Spinal cord (tissue), 10 donors: ENCODE data around the gene UNC5C. TPM values are rescaled to one million over a fixed set of nuclear protein-coding genes. Genes with fewer than 3 reads are reported as not detected.

Source experiments
- DNase-seq, 6 donors: peaks; one replicate each; pipeline versions ENCODE4 v3.0.0 to v3.0.0-alpha.2; 2013 to 2015; ENCODE audit warnings: low spot score in 6 of 6, low read depth in 4 of 6
- H3K27ac ChIP-seq: one replicate; pipeline ENCODE4 v1.5.1; 2013; ENCODE audit warnings: low read depth, low read length, control low read depth
- H3K27me3 ChIP-seq: one replicate; pipeline ENCODE4 v1.6.1; 2013; ENCODE audit warnings: low read length; ENCODE audit not compliant: control insufficient read depth, insufficient read depth
- H3K36me3 ChIP-seq: one replicate; pipeline ENCODE4 v1.6.1; 2013; ENCODE audit warnings: low read length; ENCODE audit not compliant: control insufficient read depth, insufficient read depth
- H3K4me1 ChIP-seq: one replicate; pipeline ENCODE4 v1.6.1; 2013; ENCODE audit warnings: low read length; ENCODE audit not compliant: control insufficient read depth, insufficient read depth
- H3K4me3 ChIP-seq: one replicate; pipeline ENCODE4 v1.5.1; 2013; ENCODE audit warnings: low read depth, low read length, control low read depth
- H3K9me3 ChIP-seq: one replicate; pipeline ENCODE4 v1.6.1; 2013; ENCODE audit warnings: low read length; ENCODE audit not compliant: control insufficient read depth, insufficient read depth
- WGBS: methylation state at CpG from one replicate; pipeline ENCODE4 v1.1.5; 2013; ENCODE audit warnings: missing lambda C conversion rate; ENCODE audit not compliant: insufficient coverage; 5-methylcytosine and 5-hydroxymethylcytosine counted together
- polyA plus RNA-seq, 2 donors: library from polyadenylated mRNA; unstranded; fragments of 120-200 nt; gene quantifications; one replicate each; pipeline ENCODE4 v1.2.1, GENCODE V29; 2013; ENCODE audit not compliant: insufficient read length in 2 of 2
- total RNA-seq, 2 donors: library from RNA; depleted of rRNA in 1 of 2; stranded (reverse); fragments of 120-200 nt in 1 of 2; fragments of >200 nt in 1 of 2; gene quantifications; one replicate each; pipeline versions ENCODE4 v1.2.3 to v1.2.4, GENCODE V29; 2013 to 2014
- donor health status: healthy.

The UNC5C gene
- total and polyA plus RNA-seq, 4 donors, result 11.3 to 33.2 (median 20.7) TPM

DNA sequence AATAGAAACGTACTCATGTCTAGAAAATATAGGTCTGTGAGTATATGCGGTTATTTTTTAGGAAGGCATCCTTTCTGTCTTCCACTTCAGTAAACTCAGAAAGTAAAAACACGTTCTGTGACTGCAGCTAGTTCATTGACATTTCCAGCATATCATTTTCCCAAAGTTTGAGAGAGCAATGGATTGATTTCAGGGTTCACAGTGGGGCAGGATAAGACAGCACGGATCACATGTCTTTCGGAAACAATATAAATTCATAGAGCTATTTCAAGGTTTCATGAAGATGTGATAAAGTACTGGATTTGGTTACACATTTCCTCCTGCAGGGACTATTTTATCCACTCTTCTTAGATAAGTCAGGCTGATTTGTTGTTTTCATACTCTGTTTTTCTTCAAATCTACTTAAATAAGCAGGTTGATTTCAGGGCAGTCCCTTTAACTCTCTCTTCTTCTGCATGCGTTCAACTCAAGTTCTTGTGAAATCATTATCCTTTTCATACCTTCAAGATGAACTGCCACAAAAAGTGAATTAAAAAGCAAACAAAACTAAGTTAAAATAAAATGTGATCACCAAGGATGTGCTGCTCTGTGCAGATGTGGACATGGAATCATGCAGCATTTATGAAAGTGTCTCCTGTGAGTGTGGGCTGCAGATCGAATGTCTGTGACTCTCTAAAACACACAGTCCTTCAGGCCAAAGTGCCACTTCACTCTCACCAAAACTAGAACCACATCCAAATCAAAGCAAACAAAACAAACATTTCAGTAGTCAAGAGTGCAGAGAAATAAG lies 187.7 kb downstream of the UNC5C start:
- no peaks in the 10 kb centered on the region for H3K36me3 ChIP-seq
- H3K4me3 ChIP-seq, result no peak overlapping the region
- no peaks in the 10 kb centered on the region for H3K27me3 ChIP-seq
- no peak for DNase-seq
- H3K9me3 ChIP-seq, result no peaks in the 10 kb centered on the region
- no CpG with 5 or more reads among the region's 7 CpGs for WGBS
- no peaks in the 10 kb centered on the region for H3K4me1 ChIP-seq
- no peak overlapping the region for H3K27ac ChIP-seq

DNA sequence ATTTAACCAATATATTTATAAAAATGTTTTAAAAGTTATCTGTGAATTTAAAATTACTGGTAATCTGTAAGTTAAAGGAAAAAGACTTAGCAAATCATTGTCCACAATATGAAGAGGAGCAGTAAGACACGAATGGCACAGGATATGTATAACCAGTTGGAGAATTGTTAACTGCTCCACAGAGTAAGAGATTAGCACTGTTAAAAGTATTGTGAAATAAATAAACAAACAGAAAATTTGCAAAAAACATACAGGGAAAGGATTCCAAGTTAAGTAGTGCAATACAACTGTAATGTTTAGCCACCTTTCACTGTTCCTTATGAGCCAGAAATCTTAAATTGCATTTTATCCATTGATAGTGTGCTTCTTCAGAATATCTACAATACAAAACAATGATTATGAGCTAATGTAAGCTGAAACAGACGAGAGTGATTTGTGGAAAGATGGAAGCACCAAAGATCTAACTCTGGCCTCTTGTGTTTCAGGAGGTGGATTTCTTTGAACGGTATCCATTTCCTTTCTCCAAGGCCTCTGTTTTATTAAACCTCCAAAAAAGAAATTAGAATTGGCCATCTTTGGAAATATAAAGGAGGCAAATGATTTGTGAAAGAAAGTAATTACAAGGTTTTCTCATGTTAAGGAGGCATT lies 188.4 kb downstream of the UNC5C start:
- Histone ChIP-seq H3K27me3 (no peaks in the 10 kb centered on the region), H3K36me3 (no peaks in the 10 kb centered on the region), H3K4me1 (no peaks in the 10 kb centered on the region), H3K27ac (no peak overlapping the region), H3K4me3 (no peak overlapping the region), H3K9me3 (no peaks in the 10 kb centered on the region)
- WGBS, result no CpG with 5 or more reads among the region's 3 CpGs
- no peak for DNase-seq

DNA sequence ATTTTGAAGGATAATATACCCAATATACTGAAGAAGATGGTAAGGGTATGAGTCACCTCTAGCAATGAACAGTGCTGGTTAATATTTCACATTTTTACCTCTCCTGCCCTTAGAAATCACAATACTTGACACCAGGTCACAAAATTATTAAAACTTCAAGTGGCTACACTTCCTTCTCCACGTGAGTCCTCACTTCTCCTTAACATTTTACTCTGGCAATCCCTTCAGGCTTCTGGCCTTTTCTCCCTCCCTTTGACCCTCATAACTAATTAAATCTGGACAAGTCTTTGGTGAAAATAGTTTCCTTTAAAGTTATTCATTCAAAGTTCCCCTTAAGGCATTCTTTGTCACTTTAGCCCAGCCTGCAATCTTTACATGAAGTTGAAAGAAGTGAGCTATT lies 190.4 kb downstream of the UNC5C start:
- Histone ChIP-seq H3K4me3 (no peak overlapping the region), H3K4me1 (no peaks in the 10 kb centered on the region), H3K27ac (no peak overlapping the region), H3K9me3 (no peaks in the 10 kb centered on the region), H3K36me3 (no peaks in the 10 kb centered on the region), H3K27me3 (no peaks in the 10 kb centered on the region)
- DNase-seq, result no peak
- 80% methylated on average over 1 of the region's 1 CpG for WGBS

DNA sequence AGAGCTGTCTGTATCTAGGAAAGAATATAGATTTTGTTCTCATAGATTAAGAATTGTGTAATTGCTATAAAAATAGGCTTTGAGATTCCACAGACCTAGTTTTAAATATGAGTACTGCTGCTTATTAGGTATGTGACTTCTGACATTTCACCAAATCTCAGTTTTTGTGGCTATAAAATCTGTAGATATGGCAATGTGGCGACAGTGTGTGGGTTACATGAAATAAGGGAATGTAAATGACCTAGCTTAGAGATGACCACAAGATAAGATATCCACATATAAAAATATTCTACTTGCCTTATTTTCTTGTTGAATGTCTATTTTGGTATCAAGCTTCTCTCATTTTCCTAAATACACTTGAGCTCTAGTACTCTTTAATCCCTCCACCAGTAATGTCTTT lies 193.8 kb downstream of the UNC5C start:
- WGBS, result no CpG with 5 or more reads among the region's 1 CpG
- H3K4me3 ChIP-seq, result no peak overlapping the region
- H3K27me3 ChIP-seq, result no peaks in the 10 kb centered on the region
- H3K4me1 ChIP-seq, result no peaks in the 10 kb centered on the region
- DNase-seq, result no peak
- H3K36me3 ChIP-seq, result no peaks in the 10 kb centered on the region
- no peaks in the 10 kb centered on the region for H3K9me3 ChIP-seq
- no peak overlapping the region for H3K27ac ChIP-seq

DNA sequence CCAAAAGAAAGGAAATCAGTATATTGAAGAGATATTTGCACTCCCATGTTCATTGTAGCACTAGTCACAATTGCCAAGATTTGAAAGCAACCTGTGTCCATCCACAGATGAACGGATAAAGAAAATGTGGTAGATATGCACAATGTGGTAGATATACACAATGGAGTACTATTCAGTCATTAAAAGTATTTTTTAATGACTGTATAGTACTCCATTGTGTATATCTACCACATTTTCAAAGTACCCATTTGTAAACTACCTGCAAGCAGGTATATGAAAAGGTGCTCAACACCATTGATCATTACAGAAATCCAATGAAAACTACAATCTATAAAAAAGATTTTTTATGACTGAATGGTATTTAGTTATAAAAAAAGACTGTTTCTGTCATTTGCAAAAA lies 200.4 kb downstream of the UNC5C start:
- H3K27ac ChIP-seq, result no peak overlapping the region

DNA sequence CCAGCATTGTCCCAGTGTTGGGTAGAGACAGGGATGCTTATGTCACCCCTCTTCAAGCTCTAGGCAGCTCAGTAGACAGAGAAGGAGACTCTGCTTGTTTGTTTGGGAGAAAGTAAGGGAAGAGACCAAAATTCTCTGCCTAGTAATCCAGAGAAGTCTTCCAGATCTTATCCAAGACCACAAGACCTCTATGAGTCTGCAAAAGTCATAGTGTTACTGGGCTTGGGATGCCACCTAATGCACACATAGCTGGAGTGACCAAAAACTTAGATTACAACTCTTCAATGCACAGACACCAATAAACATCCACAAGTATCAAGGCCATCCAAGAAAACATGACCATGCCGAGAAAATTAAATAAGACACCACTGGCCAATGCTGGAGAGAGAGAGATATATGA lies 205.5 kb downstream of the UNC5C start:
- H3K4me3 ChIP-seq, result no peak overlapping the region
- no peak overlapping the region for H3K27ac ChIP-seq
- no peaks in the 10 kb centered on the region for H3K4me1 ChIP-seq
- H3K36me3 ChIP-seq, result no peaks in the 10 kb centered on the region
- H3K27me3 ChIP-seq, result no peaks in the 10 kb centered on the region
- no peak for DNase-seq
- no CpG with 5 or more reads among the region's 1 CpG for WGBS
- peaks cover 4% of the 10 kb centered on the region for H3K9me3 ChIP-seq

More for the DNA sequence above, 200.4 kb downstream of the UNC5C start:
- Histone ChIP-seq H3K36me3 (no peaks in the 10 kb centered on the region), H3K4me3 (no peak overlapping the region), H3K27me3 (no peaks in the 10 kb centered on the region), H3K4me1 (no peaks in the 10 kb centered on the region), H3K9me3 (peaks cover 4% of the 10 kb centered on the region)
- no CpG with 5 or more reads among the region's 1 CpG for WGBS
- DNase-seq, result no peak

DNA sequence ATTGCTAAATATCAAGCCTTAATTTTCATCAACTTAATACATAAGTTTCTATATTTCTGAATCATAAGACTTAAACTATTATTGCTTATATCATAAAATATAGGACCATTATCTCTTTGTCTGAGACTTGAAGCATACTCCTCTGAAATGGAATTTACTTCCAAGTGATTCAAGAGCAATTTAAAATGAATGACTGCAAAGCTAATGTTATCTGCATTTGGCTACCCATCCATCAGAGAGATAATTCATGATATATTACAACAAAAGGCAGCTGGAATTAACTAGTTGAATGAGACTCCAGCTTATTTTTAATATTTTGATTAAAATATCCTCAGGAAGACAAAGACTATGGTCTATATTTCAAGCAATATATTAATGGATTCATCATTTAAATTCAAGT lies 208.6 kb downstream of the UNC5C start:
- H3K27ac ChIP-seq, result no peak overlapping the region
- peaks cover 1% of the 10 kb centered on the region for H3K9me3 ChIP-seq
- no peaks in the 10 kb centered on the region for H3K36me3 ChIP-seq
- H3K4me1 ChIP-seq, result no peaks in the 10 kb centered on the region
- H3K4me3 ChIP-seq, result no peak overlapping the region
- no peaks in the 10 kb centered on the region for H3K27me3 ChIP-seq
- peak in 1 of 6 donors; percentile 38 for DNase-seq

DNA sequence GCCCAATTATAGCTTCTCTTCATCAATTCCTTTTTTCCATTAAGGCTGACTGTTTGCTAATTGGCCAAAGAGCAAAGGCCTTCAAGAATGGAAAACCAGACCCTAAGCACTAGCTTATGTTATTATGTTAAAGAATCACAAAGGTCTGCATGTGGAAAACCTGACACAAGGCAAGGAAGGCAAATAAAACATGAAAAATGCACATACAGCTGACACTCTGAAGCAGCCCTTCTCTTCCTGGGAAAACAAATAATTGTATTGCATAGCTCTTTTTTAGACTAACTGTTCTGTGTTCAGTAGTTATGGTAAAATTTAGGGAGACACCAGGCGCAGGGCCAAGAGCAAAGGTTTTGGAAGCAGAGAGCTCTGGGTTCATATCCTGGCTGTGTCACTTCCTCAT lies 223.1 kb downstream of the UNC5C start:
- no peak overlapping the region for H3K4me3 ChIP-seq
- 100% methylated on average over 1 of the region's 1 CpG for whole genome bisulfite sequencing
- H3K9me3 ChIP-seq, result no peaks in the 10 kb centered on the region
- DNase-seq, result no peak
- no peaks in the 10 kb centered on the region for H3K36me3 ChIP-seq
- H3K27me3 ChIP-seq, result no peaks in the 10 kb centered on the region
- no peak overlapping the region for H3K27ac ChIP-seq
- H3K4me1 ChIP-seq, result no peaks in the 10 kb centered on the region

DNA sequence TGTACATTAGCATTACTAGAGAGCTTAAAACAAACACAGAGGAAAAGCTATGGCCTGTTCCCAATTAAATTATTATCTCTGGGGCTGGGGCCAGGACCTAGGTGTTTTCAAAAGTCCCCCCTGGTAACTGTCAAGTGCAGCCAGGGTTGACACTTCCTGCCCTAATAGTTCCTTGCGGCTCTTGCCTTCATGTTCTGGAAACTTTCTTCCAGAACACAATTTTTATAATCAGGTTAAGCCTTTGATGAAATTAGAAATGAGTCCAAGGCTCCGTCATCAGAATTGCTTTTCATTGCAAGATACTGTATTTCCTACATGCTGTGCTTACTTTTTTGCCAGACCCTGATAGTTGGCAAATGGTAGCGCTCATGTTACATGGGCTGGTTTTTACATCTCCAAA lies 229.6 kb downstream of the UNC5C start:
- Histone ChIP-seq H3K27me3 (no peaks in the 10 kb centered on the region), H3K4me3 (no peak overlapping the region), H3K36me3 (no peaks in the 10 kb centered on the region), H3K9me3 (no peaks in the 10 kb centered on the region), H3K27ac (no peak overlapping the region), H3K4me1 (no peaks in the 10 kb centered on the region)
- 80% methylated on average over 1 of the region's 3 CpGs for WGBS
- DNase-seq, result peak in 1 of 6 donors; percentile 41

DNA sequence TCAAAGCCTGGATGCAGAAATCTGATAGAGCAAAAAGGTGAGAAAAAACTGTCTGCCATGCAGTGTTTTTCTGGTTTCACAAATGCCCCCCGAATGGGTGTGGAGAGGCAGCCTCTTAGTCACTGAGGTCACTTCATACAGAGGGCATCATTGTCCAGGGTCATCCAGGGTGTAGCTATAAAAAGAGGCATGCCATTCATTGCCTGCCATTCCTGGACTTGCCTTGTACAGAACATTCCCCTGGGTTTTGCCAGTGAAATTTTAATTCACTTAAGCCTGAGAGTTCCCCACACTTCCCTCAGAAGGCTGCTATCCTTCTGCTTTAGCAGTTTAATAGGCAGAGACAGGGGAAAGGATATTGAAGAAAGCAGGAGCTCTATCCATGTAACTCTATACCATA lies 230.3 kb downstream of the UNC5C start:
- H3K27ac ChIP-seq, result no peak overlapping the region

More for the DNA sequence above, 230.3 kb downstream of the UNC5C start:
- H3K4me3 ChIP-seq, result no peak overlapping the region
- WGBS, result 63% methylated on average over 1 of the region's 1 CpG
- no peaks in the 10 kb centered on the region for H3K9me3 ChIP-seq
- H3K27me3 ChIP-seq, result no peaks in the 10 kb centered on the region
- H3K36me3 ChIP-seq, result no peaks in the 10 kb centered on the region
- DNase-seq, result no peak
- H3K4me1 ChIP-seq, result no peaks in the 10 kb centered on the region
